Renal cortical epithelial cell (primary cell): ENCODE results near the gene CMTM4. TPM values are rescaled to one million over a fixed set of nuclear protein-coding genes. Genes with fewer than 3 reads are reported as not detected.

ENCODE experiments used
- DNase-seq: peaks from one replicate; pipeline ENCODE4 v3.0.0-alpha.2; 2011; ENCODE audit warnings: low read depth
- total RNA-seq: library from RNA; depleted of rRNA; stranded (reverse); fragments of >200 nt; gene quantifications from 2 replicates; pipeline ENCODE4 v1.2.3, GENCODE V29; 2014

CMTM4 gene
- total RNA-seq, 1 donor from 2014 or later = 112 TPM

GRCh38 chr16:66673691-66674090 is 22.9 kb downstream of the CMTM4 start:
- DNase-seq = no peak

- DNase-seq = no peak
Measured at GRCh38 chr16:66670691-66671388, 25.7 kb downstream of the CMTM4 start.

GRCh38 chr16:66668777-66669444 is 27.6 kb downstream of the CMTM4 start:
- DNase-seq = no peak

DNA sequence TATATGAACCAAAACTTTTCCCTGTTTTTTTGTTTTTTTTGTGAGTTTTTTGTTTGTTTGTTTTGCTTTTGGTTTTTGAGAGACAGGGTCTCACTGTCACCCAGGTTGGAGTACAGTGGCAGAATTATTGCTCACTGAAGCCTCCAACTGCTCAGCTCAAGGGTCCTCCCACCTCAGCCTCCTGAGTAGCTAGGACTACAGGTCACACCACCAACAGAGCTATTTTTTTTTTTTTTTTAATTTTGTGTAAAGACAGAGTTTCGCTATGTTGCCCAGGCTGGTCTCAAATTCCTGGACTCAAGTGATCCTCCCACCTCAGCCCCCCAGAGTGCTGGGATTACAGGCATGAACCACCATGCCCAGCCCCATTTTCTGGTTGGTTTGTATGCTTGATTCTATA is 28.6 kb downstream of the CMTM4 start:
- DNase-seq = no peak

GRCh38 chr16:66662445-66663194 is 33.9 kb downstream of the CMTM4 start:
- peak; percentile 60 for DNase-seq

GRCh38 chr16:66661671-66662346 is 34.7 kb downstream of the CMTM4 start:
- peak; percentile 38 for DNase-seq

GRCh38 chr16:66661210-66661560 is 35.4 kb downstream of the CMTM4 start:
- DNase-seq = no peak

DNA sequence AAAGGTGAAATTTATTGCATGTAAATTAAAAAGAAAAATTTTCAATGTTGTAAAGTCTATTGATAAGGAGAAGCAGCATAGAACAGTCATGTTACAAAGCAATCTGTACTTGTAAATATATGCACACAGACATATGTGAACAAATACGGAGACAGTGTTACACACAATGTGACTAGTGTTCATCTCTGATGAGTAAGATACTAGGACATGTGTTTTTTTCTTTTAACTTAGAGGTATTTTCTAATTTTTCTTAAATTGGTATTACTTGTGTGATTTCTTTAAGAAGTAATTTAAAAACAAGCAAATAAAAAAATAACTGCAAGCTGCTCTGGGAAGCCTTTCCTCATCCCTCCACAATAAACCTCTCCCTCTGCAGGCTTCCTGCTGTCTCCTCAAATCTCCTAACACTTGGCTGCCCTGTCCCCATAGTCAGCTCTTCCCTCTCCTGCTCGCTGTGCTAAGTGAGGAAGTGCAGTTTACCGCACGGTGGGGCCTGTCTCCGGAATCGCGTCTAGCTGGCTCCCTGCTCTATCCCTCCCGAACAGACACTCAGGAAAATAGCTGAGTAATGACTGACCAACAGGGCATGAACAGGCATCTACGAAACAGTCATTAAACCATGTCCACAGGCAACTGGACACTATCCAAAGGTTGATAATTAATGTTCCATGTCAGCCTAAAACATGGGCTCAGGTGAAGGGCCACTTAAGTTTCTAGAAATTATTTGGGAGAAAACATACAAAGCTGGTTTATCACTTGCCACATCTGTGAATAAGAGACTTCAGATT is 35.9 kb downstream of the CMTM4 start:
- peak; percentile 95 for DNase-seq

- DNase-seq = no peak
Measured at GRCh38 chr16:66658860-66659190, 37.7 kb downstream of the CMTM4 start.

- no peak for DNase-seq
Measured at GRCh38 chr16:66658143-66658859, 38.2 kb downstream of the CMTM4 start.

DNA sequence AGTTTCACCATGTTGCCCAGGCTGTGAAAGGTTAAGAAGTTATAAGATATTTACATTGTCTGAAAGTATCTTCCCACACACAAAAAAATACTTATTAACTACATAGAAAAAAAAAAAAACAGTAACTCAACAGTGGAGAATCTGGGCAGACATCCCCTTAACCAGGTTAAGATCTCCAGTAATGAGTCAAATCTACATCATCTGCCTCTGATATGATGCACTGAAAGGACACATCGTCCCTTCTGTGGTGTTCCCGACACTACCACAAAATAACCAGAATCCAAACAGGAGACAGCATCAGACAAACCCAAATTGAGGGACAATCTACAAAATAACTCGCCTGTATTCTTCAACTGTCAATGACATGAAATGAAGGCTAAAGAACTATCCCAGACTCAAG is 40.0 kb downstream of the CMTM4 start:
- peak; percentile 70 for DNase-seq

- DNase-seq = peak; percentile 89
Measured at GRCh38 chr16:66653581-66654350, 42.8 kb downstream of the CMTM4 start.

GRCh38 chr16:66652661-66653360 is 43.7 kb downstream of the CMTM4 start:
- DNase-seq = no peak

GRCh38 chr16:66651965-66652364 is 44.6 kb downstream of the CMTM4 start:
- DNase-seq = no peak

- DNase-seq = no peak
Measured at GRCh38 chr16:66651474-66651765, 45.1 kb downstream of the CMTM4 start.

- DNase-seq = peak; percentile 75
Measured at GRCh38 chr16:66650707-66651473, 45.7 kb downstream of the CMTM4 start.

DNA sequence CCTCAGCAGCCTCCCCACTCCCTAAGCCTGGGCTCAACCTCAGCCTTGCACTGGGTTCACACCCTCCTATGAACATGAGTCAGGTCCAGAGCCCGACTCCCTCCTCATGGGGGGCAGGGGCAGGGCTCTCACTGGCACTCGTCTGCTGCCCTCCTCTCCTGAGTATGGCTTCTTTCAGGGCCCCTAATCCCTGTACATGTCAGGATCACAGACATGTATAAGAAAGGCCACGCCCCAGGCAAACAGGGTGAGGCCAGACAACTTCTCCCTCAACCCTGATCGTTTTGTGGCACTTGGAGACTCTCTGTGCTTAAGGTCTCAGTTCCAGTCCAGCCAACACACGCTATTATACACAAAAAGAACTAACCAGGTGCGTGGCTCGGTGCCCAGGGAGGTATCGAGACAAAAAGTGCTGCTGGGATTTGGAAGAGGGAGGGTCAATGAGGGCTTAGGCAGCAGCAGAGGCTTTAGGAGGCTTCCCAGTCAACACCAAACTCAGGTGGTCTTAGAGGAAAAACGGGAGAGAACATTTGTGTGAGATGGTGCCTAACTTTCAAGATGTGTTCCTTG is 46.8 kb downstream of the CMTM4 start:
- DNase-seq = no peak

- DNase-seq = no peak
Measured at GRCh38 chr16:66649167-66649566, 47.4 kb downstream of the CMTM4 start.

DNA sequence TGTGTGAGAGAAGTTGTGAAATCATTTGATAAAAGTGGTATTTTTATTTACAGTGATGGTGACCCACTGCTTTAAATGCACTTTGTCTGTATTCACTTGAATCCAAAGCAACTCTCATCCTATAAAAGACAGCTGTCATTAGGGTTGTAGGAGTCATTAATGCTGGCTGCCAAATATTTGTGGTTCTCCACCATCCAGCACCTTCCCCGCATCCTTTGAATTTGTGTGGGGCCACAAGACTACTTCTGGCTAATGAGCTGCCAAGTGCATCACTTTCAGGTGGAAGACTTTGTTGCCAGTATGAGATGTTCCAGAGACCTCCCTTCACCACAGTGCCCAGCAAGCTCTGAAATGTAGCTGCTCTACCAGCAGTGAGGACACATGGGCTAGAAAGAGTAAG is 48.7 kb downstream of the CMTM4 start:
- DNase-seq = peak; percentile 29
